LHCN-M2 (cell line): ENCODE results near the gene CEP57L1. TPM values are rescaled to one million over a fixed set of nuclear protein-coding genes. Genes with fewer than 3 reads are reported as not detected.
A peak's percentile ranks its signal among the peaks of the same experiment; 100 is the strongest.
"Not testable (repeated sequence)": the region's sequence is repeated elsewhere in the genome, so short reads cannot be mapped to it uniquely, and the experiment has no call there.

ENCODE experiments used
- DNase-seq: peaks from one replicate; pipeline ENCODE4 v3.0.0-alpha.2; 2012; ENCODE audit warnings: low read depth
- total RNA-seq: library from RNA; depleted of rRNA; stranded (reverse); fragments of >200 nt; gene quantifications from 2 replicates; pipeline ENCODE4 v1.2.3, GENCODE V29; 2014

CEP57L1 gene
- total RNA-seq, 1 experiment from 2014 or later, result 31.7 TPM

DNA sequence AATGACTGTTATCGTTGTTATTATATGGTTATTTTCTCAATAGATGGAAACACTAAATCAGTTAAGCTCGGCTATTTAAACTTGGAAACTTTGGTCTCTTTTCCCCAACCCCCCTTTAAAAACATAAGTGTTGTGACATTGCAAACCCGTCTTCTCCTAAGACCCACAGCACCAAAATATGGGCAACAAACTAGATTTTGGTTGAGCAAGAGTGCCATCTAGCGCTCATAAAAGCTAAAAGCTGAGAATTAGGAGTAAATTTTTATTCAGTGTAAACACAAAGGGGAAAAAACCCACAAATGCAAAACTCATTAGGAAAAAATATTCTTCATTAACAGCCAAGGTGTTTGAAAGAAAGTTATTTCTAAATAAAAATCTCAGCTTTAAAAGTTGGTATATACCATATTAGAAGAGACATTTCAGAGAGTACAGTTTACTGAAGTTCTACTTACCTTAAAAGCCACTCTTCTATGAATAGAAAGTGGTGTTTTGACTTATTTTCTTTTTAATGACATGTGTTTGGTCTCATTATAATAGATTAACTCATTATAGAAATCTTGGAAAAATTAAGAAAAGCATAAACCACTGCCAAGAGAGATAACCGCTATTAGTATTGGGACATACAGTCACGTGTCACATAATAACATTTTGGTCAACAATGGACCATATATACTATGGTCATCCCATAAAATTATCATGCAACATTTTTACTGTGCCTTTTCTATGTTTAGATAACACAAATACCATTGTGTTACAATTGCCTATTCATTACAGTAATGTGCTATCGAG lies 21.8 kb upstream of the CEP57L1 start:
- peak; percentile 72 for DNase-seq

DNA sequence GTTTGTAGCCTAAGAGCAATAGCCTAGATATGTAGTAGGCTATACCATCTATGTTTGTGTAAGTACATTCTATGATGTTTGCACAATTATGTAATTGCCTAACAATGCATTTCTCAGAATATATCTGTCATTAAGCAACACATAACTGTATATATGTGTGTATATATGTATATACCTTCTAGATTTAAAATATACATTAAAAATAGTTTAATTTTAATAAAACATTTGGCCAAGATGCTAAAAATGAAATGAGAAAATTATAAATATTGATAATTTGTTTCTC lies 21.2 kb upstream of the CEP57L1 start:
- no peak for DNase-seq

DNA sequence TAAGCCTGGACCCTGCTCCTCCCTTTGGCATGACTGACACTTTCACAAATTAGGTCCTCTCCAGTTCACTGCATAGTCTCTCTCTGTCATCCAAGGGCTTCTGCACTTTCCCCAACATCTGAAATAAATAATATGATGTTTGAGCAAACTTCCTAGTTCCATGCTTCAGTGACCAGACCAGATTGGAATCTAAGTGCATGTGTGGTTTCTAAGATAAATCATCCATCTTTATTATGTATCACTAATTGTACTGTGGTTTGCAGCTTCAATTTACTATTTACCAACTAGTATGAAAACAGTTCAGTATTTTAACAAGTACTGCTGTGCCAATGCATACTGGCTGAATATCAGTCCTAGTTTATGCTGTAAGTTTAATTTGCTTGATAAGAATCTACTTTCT lies 19.4 kb upstream of the CEP57L1 start:
- DNase-seq, result no peak

DNA sequence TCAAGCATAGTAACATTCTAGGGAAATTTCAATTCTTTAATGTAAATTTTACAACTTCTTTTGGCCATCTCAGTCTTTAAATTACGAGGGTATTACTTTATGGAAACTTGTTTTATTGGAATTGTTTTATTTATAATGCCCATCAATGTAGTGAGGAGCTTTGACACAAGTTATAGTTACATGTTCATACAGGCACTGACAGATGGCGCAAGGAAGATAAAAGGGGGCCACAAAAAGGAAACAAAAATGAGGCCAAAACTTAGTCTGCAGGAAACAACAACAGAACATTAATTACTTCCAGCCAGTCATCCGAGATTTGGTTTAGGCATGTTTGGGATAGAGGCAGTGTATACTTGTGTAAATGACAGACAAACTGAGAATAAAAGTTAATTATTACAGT lies 18.9 kb upstream of the CEP57L1 start:
- DNase-seq, result no peak

DNA sequence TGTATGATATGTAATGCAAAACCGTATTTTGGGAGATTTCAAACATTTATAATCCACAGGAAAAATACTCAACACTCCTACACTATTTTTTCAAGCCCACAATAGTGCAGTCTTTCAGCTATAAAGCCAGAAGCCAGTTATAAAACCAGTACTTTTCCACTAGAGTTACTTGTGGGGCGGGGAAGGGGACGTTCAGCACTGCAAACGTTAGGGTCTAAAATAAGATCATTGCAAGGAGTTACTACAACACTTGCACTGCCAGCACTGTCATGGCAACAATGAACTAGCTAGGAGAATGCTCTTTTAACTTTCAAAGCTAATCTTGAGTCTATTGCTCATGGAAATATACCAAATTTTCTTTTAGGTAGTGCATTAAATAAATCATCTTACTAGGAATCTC lies 15.3 kb upstream of the CEP57L1 start:
- no peak for DNase-seq

DNA sequence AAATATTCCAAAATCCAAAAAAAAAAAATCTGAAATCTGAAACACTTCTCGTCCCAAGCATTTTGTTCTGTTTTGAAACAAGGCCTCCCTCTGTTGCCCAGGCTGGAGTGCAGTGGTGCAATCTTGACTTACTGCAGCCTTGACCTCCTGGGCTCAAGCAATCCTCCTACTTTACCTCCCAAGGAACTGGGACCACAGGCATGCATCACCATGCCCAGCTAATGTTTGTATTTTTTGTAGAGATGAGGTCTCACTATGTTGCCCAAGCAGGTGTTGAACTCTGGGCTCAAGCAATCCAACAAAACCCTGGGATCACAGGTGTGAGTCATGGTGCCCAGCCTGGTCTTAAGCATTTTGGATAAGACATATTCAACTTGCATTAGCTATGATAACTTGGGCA lies 14.3 kb upstream of the CEP57L1 start:
- no peak for DNase-seq

DNA sequence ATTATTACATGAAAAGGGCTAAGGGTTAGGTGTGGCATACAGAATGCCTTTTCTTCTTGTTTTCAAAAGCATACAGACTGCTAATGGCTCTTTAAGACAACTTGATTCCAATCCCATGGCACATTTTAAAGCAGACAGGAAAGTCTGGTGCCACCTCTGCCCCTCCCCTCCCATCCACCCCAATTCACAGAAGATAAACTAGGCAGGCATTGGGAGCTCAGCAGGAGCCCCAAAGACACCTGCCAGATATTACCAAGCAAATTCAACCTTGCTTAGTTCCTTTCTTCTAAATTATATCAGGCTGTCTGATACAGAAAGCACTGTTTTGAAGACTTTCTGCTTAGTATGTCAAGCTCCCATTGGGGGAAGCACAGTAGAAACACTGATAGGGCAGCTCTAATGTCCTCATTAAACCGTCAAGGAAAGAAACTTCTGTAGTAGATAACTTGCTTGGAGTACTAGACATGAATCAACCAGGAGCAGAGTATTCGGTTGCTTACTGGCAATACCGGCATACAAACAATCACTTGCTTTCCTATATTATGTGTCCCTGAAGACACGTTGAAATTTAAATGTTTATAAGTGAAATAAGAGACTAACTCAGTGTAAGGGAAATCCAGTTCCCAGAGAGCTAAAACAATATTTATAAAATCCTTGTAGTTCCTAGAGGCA lies 13.7 kb upstream of the CEP57L1 start:
- DNase-seq, result no peak

DNA sequence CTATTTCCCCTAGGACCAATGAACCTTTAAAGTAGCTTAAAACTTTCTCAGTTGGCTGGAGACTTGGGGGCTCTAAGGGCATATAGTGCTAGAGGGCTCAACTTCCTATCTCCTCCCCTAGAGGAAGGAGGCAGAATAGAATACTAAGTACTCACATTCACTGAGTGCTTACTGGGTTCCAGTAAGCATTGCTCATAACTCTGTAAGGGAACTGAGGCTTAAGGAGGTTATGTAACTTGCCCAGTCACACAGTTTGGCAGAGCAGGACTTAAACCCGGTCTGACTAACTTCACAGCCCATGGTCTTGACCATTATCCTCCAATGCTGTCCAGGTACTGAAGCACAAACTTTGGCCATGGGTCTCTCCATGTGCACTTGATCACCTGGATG lies 13.1 kb upstream of the CEP57L1 start:
- DNase-seq, result peak; percentile 52

DNA sequence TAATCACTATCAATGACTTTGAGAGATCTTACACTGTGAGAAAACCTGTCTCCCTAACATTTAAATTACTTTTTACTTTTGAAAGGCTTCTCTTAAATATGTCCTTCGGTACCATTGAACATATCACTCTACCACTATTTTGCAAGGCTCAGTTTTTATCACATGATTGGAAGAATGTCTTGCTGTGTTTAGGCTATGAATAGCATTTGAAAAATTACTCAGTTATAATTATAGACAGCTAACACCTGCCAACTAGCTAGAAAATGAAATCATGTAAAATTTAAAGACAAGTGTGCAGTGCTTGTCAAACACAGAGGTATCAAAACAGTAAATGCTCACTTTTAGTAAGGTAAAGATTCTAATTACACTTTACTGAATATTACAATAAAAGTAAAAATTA lies 11.7 kb upstream of the CEP57L1 start:
- no peak for DNase-seq

DNA sequence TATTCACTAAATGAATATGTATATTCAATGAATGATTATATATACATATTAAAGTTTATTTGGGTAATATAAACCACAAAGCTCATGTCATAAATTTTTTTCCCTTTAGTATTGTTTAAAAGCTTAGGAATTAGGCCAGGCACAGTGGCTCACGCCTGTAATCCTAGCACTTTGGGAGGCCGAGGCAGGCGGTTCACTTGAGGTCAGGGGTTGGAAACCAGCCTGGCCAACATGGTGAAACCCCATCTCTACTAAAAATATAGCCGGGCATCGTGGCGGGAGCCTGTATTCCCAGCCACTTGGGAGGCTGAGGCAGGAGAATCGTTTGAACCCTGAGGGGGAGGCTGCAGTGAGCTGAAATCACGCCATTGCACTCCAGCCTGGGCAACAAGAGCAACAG lies 11.2 kb upstream of the CEP57L1 start:
- DNase-seq, result not testable (repeated sequence)

DNA sequence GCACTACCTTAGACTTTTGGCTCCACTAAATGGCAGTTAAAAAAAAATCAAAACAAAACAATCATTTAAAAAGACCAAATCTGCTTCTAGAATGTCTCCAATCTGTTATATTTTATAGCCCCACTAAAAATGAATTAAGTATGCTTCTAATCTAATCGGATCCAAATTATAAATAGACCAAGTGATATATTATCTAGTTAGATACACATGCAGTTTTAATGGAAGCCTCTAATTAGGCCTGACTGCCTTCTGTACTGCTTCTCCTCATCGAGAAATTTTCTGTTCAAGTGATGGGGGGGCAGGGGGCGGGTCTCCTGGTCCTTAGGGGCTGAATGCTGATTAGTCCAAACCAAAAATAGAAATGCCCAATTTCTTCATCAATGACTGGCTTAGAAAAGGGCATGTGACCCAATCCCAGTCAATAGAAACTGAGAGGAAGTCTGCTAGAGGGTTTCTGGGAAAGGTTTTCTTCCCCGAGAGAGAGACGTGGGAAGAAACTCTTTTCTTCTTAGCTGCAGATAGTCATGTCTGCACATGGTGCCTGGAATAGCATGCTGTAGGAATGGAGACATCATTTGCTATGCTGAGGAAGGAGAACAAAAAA lies 7.5 kb upstream of the CEP57L1 start:
- no peak for DNase-seq

DNA sequence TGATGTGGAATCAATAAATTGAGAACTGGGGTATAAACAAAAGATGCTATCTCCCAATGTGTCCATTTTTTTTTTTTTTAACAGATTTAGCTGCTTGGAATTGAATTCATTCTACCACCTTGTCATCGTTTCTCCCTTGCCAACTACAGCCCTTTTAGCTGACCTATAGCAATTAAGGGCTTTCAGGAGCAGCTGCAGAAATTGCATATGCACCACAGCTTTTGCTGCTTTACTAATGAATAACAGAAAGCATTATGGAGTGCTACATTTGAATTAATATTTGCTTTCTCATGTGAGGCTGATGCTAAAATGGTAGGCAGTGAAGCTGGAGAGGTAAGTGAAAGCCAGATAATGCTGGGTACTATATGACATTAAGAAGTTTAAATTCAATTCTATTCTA lies 6.3 kb upstream of the CEP57L1 start:
- DNase-seq, result no peak

DNA sequence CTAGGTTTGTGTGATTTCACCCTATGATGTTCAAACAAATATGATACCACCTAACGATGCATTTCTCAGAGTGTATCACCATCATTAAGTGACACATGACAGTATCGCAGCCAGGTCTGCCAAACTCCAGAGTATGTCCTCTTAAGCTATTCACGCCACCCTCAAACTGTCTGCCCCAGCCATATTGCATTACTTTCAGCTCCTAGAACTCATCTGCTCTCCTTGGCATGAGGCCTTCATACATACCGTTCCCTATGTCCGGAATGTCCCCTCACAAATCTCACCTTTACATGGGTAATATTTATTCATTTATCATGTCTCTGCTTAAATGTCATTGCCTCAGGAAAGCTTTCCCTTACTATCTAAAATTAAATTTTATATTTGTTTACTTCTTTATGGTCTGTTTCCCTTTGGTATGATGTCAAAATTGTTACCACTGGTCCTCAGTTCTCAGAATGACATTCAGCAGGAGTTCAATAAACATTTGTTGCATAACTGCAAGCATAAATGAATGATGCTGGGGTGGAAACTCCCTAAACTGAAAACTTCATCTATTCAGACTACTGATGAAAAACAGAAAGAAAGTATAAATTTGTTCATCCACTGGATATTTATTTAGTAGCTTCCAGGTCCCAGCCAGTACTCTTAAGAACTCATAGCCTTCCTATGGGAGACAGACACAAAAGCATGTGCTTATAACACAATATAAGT lies 3.8 kb upstream of the CEP57L1 start:
- DNase-seq, result no peak

DNA sequence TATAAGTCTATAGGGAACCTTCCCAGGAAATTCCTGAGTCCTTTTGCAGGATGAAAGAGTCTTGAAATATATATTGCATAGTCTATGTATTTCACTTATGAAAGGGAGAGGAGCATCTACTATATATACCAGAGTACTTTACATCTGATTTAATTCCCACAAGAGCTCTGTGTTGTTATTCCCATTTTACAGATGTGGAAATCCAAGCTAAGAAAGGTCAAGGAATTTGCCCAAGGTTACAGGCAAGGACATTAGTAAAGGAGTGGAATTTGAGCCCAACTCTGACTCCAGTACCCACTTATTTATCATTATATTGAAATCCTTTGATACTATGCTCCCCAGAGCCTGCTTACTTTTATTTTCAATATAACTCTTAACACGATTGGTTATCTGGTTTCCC lies 3.2 kb upstream of the CEP57L1 start:
- DNase-seq, result no peak

DNA sequence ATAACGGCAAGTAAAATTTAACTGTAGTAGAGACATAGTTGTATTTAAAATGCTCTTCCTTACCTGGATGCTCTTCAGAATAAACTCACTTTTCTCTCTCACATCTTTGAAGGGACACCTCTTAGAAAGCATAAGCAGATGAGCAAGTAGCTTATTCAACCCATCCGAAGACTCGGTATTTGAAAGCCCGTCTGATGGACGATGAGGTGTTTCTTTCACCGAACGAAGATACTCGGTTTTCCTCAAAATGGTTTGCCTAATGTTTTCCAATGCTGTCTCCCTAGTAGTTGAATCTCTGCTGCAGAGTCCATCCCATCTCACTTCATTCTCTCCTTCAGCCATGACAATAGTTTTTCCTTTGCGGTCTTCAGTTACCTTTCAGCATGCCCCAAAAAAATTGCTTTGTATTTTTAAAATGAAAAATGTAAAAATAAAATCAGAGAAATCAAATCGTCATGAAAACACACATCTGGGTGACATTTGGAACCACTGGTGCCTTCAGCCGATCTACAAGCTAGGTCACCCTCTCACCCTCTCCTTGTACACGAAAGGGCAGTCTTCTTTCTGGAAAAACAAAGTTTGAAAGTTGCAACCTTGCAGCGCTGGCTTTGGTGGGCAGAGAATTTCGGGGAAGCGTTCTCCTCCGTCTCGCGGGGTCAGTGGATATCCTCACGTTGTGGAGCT lies 1.4 kb upstream of the CEP57L1 start:
- no peak for DNase-seq

DNA sequence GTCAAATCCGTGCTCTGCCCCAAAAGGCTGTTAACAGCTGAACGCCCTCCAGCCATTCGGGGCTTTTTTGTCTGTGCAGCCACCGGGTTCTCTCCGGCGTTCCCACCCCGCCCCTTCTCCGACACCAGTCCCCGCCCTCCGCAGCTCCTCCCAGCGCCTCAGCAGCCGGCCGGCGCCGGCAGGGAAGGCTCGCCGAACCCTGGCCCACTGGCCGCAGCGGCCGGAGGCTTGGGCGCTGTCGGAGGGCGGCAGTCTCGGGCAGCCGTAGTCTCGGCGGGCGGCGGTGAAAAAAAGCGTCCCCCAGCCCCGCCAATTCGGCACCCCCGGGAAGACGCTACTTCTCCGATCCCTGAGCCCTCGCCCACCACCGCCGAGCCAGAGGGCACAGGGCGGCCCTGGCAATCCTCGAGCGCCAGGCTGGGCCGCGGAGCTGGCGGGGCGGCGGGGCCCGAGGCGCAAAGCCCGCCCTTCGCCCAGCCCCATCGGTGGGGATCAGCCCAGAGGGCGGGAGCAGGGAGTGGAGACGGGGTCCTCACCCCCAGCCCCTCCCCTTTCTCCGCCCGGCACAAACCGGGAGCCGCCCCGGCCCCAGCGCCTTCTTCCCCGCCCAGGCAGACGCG lies 781 bp upstream of the CEP57L1 start, which contains the start of gene SESN1:
Gene SESN1, minus strand, starts transcription at position 431 of the 620 bp plus-strand sequence. CDS start 773 bp downstream, outside the sequence.
- DNase-seq, result peak; percentile 93

DNA sequence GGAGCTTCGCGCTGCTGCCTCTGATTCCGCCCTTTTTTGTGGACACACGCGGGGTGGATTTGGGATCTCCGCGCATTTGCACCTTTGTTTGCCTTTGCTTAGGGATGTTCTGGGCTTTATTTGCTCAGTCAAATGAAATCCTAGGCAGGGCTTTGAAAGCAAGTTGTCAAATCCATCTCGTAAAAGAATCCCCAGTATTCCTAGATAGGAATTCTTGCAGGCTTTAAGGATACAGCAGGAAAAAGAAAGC lies 453 bp downstream of the CEP57L1 start:
- DNase-seq, result no peak

DNA sequence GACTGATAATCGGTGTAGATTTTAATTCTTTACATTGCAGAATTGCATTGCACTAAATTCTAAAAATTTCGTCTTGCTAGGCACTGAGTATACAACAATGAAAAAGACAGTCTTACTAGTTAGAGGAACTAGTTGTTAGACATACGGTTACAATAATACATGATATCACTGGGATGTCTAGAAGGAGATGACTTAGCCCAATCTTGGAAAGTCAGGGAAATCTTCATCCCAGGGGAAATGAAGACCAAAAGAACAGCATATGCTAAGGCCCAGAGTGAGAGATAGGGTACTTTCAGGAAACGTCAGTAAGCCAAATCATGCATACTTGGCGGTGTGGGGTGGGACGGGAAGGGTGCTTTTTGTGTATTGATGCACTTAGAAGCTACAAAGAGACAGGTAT lies 901 bp downstream of the CEP57L1 start:
- peak; percentile 42 for DNase-seq

DNA sequence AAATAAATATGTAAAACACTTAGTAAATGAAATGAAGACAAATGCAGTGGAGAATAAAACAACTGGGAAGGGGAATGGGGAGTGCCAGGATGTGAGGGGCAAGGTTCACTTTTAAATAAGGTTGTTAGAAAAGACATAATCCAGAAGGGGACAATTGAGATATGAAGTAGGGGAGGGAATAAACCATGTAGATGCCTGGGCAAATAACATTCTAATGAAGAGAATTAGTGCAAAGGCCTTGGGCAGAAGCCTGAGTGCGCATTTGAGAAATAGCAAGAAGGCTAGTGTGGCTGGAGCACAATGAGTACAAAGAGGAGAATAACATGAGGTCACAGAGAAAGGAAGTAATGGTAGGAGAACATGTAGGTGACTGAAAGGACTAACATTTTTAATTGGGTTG lies 2.4 kb downstream of the CEP57L1 start:
- DNase-seq, result no peak

DNA sequence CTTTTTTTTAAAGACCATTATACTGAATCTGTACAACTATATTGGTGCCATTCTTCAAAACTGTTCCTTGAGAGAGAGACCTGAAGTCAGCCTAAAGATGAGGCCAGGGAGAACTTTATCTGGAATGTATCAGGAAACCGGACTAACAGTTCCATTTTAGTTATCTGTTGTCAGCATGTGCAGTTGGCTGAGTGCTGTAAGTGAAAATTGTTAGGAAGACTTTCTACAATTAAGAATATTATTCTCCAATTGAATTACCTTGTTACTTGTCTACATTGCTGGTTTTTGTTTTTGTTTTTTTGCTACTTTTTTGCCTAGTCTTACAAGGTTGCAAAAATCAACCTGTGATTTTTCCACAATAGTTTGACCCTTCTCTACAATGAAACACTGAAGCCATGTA lies 7.5 kb downstream of the CEP57L1 start:
- no peak for DNase-seq

DNA sequence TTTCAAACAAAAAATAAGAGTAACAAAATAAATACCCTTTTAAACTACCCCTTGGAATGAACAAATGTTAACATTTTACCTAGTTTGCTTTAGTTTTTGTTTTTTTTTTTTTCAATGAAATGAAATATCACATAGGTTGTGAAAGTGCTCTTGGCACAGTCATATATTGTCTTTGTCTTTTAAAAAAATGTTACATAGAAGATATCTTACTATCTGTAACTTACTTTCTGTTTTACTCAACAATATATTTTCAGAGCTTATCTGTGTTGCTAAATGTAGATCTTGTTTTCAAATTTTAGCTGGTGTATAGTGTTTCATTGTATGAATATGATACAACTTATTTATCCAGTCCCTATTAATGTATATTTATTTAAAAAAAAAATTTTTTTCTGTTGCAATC lies 8.6 kb downstream of the CEP57L1 start:
- DNase-seq, result no peak

DNA sequence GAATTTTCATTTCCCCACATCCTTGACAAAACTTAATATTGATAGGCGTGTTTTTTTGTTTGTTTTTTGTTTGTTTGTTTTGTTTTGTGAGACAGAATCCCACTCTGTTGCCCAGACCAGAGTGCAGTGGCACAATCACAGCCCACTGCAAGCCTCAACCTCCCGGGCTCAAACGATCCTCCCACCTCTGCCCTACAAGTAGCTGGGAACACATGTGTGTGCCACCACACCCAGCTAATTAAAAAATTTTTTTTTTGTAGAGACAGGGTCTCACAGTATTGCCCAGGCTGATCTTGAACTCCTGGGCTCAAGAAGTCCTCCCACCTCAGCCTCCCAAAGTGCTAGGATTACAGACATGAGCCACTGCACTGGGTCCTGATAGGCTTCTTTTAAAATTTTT lies 9.2 kb downstream of the CEP57L1 start:
- DNase-seq, result no peak
